HG03045 (cell line): ENCODE results near the gene SLAMF9.

ENCODE experiments used
- ATAC-seq: cut with Tn5 transposase; IDR thresholded peaks from one replicate; pipeline ENCODE4 v1.9.1; 2021; ENCODE audit warnings: mild to moderate bottlenecking, moderate library complexity; ENCODE audit not compliant: unreplicated experiment

SLAMF9 gene

DNA sequence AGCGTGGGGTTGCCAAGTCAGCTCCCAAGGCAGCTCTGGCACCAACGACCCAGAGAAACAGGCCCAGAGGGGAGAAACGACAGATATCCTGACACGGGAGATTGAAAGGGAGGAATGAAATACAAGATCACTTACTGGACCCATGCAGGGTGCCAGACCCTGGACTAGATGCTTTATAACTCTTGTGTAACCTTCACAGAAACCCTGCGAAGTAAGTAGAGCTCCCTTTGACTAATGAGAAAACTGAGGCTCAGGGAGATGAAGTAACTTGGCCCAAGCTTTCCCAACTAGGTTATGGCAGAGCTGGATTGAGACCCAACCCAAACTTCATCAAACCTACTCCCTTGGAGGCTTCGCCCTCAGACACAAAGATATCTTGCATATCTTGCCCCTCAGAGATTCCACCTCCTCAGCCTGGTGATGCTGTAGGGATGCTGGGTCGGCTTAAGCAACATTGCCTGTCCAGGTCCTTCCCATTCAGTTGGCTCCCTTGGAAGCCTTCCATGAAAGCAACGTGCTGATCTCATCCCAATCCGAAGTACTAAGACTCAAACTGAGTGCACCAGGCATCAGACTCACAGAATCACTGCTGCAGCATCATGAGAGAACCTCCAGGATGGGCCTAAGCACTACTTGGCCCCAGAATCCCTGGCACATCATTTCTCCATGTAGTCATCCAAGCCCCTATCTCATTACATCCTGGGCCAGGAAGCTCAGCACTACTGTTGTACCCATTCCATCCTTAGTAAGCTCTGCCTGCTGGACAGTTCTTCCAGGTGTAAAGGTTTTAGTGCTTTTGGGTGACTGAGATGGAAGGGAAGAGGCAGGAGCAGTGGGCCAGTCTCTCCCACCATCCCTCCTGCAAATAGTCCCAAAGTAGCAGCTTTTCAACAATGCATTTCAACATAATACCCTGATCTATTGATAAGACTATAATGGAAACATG lies 7.5 kb downstream of the SLAMF9 start:
- ATAC-seq = no peak

DNA sequence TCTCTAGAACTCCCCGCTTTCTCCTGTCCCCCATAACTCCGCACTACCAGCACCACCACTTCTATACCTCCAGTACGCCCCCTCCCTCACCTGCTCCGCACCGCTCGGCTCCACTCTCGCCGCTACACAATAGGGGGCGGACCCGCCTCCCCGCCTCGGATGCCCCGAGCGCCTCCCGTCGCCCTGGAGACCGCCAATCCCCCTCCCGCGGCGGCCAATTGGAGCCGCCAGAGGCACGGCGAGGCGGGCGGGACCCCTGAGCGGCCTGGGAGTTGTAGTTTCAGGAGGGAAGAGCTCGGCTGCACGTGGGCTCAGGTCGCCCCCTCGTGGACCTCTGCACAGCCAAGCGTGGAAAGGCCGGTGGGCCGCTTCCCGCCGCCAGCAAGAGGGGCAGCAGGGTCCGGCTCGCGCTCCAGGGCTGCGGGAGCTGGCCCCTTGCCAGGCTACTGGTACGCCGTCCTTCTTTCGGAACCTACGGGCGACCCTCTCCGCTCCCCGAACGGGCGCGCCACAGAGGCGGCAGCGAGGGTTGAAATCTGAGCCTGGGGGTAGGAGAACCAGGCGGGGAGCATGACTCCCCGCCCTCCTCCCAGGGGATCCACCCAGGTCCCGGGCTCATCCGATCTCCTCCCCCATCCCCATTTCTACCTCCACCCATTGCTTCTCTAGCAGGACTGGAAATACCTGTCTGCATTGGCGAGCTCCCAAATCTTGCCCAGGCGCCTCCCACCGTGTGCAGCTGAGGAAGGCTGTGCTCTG lies 8.4 kb downstream of the SLAMF9 start, which contains the start of gene IGSF9:
IGSF9 (minus strand) TSS at position 131 of the 759 bp plus-strand sequence. CDS start 2,159 bp downstream, outside the sequence.
- peak; percentile 38 for ATAC-seq

DNA sequence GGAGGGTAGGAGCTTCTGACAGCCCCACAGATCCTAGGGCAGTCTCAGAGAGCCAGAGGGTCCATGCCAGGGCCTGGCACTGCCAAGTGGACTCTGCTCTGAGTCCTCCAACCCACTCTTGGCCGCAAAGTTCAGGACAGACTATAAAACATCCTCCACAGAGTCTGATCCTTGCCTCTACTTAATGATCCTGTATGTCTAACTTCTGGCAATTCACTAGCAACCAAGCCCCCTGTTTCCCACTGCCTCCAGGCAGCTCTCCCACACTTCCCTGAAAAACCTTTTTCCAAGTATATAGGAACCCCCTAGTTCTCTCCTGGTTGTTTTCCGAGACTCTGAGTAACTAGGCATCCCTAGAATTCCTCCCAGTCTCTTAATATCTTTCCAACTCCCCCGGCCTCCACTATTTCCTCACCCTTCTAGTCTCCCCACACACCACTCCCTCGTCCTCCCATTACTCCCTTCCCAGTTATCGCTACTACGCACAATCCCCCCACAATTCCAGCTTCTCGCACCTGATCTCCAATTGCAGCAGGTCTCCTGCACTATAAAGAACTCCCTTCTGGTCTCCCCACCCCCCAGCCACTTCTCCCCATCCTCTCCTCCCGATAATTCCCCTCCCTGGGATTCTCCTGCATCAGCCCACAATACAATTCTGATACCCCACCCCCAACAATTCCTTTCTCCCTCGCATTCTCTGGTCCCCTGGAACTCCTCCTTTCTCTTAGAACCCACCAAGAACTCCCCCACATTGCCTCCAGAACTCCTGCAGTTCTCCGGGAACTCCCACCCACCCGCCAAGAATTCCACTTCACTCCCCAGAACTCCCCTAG lies 9.2 kb downstream of the SLAMF9 start:
- no peak for ATAC-seq

DNA sequence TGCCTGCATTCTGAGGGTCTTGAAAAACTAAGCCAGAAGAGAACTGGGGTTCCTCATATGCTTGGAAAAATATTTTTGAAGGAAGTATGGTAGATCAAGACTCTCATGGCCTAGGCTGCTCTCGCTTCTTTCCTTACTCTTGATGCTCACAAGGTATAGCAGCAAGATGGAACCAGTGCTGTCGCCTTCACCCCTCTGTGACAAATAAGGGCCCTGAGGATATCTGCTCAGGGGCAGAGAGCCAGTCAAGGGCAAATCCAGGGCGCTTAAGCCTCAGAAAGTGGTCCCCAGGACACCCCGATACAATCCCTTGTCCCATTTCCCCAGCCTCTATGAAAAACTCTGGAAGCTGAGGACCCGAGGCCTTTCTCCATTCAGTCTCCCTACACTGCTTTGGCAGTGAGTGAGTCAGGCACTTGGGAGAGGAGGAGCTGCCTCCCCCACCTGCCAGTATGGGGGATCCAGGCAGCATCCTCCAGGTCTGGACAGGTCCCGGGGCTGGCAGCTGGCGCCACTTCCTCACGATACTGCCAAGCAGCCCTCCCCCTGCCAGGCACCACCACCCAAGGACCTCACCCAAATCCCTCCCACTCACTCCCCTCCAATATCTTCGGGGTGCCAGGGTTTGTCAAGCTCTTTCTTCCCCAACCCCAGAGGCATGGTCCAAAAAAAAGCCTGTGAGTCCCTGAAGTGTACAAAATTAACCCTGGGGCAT lies 10.0 kb downstream of the SLAMF9 start:
- no peak for ATAC-seq

DNA sequence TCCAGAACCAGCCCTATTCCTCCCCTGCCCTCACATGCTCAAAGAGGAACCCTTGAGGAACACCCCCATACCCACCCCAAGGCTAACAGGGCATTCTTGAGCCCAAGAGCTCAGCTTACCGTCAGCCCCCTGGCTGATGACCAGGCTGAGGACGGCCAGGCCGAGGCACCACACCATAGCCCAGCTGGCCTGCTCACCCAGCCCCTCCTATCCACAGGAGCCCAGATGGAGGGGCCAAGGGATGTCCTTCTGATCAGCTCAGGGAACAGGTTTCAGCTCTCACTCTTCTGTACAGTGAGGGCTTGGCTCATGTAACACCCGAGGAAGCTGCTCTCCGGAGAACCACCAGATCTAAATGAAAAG lies 10.8 kb downstream of the SLAMF9 start:
- ATAC-seq = no peak

DNA sequence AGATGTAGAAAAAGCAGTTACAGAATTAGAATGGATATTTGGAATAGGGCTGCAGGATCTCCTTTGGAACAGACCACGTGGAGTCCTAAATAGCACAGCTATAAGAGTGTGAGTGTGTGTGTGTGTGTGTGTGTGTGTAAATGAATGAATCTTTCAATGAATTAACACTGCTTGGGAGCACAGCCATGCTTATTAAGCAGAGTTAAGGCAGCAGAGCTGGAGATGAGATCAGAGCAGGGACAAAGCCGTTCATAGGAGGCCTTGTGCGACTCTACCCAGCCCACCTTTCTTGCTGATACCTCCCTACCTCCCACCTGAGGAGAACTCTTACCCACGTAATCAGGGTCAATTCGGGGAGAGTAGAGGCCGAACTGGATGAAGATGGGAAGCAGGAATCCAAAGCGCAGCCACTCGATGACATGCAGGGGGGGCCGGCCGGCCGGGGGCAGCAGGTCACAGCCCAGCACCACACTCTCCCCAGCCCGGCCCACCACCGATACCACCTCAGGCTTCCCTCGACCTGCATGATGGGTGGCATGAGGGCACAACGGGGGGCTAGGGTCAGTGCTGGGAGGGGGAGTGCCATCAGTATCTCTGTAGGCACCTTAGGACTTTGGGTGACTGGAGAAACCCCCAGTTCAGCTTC lies 11.3 kb downstream of the SLAMF9 start:
- ATAC-seq = no peak

DNA sequence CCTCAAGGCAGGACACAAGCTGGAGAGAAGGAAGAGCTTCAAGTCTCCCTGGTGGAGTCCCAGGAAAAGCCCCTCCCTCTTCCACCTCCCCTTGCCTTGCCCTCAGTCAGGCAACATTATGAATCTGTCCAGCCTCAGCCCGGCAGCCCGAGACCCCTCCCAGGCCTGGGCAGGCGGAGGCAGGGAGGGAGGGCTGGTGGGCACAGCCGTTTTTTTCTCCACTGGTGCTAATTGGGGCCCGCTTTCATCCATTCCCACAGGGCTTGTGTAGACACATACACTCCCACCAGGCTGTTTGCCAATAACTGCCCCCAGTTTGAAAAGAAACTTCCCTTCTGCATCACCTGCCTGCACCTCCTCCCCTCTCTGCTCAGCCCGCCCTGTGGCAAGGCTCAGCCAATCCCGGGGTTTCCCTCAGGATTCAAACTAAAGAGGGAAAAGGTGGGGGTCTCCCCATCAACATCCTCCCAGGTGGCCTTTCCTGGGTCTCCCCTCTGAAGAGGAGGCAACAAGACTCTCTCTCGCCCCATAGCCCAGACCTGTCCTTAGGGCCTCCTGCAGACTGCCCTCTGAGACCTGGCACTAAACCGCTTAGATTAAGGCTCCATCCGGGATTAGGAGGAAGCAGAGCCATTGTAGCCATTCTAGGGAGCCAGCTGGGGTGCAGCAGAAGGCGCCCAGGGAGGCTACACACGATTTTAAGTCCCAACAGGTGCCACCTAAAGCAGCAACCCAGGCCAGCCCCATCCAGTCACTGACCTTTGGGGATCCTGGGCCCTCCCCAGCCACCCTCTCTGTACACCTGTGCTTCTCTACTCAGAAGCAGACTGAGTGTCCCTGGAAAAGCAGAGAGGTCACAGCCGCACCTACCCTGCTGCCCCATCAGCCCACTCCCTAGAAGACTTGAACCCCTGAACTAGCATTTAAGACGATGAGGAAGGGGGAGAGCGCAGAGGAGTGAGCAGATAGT lies 12.2 kb downstream of the SLAMF9 start:
- no peak for ATAC-seq

DNA sequence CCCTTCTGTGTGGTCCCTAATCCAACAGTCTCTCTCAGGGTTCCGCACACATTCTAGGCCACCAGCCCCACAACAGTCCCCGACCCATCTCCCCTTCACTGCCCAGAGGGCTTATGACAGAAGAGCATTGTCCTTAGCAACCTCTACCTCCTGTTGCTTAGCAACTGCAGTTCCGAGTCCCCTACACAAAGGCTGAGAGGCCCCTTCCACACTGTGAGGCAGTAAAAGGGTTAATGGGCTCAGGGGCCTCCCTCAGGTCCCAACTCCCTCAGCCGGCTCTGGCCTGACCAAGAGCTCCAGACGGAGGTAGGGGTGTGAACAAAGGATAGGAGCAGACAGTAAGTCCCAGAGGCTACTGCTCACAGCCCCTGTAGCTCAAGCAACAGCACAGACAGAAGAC lies 12.9 kb downstream of the SLAMF9 start:
- no peak for ATAC-seq

DNA sequence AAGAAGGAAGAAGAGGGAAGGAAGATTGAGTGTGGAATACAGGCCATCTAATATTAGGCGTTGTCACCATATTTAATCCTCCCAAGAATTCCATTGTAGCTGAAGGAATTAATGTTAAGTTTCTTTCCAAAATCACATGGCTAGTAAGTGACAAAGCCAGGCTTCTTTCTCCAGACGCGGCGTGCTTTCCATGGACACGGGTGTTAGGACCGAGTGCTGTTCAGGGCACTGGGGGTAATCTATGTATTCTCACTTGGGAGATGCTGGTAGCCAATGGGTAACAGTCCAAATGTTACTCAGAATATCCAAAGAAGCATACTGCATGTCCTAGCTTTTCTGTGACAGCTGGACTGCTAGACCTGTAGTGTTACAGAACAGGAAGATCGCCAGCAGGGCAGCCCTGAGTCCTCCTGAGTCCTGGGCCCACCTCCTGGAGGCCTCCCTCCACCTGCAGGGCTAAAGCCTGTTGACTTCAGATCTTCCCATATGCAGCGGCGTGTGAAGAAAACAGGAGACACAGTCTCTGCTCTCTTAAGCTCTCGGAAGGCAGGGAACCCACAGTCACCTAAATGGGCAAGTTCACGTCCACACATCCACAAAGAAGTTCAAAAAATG lies 13.9 kb downstream of the SLAMF9 start:
- no peak for ATAC-seq

DNA sequence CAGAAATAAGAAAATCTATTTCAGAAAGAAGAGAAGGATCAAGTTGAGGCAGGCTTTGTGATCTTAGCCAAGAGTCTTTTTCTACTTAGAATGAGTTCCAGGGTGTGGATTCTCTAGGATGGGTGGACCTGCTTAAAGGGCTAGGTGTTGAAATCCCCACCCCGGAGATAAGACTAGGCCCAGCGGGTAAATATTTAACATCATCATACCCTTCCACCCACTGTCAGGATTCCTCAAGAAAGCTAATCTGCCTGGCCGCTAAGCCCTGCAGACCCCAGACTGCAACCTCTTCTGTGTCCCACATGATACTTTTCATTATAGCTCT lies 14.4 kb downstream of the SLAMF9 start:
- ATAC-seq = no peak

DNA sequence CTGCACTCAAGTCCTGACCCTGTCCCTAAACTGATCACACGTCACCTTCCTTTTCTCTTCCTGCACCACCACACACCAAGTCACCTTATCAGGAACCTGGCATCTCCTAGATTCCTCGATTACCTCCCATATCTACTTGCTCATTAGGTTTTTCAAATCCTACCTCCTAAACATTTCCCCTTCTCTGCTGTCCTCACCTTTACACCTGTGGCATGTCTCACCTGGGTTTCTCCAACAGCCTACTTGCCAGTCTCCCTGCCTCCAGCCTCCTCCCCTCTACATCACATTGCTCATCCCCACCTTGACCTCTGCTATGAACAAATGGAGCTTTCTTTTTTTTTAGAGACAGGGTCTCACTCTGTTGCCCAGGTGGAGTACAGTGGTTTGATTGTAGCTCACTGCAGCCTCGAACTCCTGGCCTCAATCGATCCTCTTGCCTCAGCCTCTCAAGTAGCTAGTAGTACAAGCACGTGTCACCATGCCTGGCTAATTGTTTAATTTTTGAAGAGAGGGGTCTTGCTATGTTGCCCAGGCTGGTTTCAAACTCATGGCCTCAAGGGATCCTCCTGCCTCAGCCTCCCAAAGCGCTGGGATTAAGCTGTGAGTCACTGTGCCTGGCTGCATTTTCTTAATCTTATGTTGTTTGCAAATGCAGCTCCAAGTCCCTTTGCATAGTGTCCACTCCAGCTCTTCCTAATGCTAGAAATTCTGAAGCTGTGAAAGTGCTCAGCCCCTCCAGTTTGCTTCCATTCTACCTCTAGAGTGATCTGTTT lies 14.9 kb downstream of the SLAMF9 start:
- ATAC-seq = no peak

DNA sequence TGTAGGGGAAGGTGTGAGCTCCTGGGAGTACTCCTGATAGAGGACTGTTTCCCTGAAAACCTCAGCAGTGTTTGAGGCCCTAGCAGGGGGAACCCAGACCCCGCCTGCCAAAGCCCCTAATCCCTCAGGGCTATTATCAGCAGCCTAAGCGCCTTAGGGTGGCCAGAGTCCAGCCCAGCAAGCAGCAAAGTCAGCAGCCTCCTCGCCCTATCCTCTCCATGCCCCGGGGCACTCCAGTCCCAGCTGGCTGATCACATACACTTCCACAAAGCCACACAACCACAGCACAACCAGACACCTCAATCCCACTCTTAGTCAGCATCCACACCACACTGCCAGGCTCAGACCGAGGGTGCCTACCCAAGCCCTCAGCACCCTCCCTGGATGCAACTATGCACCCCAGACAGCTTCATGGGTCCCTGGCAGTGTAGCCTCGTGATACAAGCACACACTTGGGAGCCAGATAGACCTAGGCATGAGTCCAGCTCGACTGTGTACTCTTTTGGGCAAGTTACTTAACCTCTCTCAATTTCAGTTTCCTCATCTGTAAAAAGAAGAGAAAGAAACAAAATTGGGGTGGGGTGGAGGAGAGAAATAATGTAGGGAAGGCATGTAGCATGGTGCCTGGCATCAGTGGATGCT lies 15.7 kb downstream of the SLAMF9 start:
- no peak for ATAC-seq

DNA sequence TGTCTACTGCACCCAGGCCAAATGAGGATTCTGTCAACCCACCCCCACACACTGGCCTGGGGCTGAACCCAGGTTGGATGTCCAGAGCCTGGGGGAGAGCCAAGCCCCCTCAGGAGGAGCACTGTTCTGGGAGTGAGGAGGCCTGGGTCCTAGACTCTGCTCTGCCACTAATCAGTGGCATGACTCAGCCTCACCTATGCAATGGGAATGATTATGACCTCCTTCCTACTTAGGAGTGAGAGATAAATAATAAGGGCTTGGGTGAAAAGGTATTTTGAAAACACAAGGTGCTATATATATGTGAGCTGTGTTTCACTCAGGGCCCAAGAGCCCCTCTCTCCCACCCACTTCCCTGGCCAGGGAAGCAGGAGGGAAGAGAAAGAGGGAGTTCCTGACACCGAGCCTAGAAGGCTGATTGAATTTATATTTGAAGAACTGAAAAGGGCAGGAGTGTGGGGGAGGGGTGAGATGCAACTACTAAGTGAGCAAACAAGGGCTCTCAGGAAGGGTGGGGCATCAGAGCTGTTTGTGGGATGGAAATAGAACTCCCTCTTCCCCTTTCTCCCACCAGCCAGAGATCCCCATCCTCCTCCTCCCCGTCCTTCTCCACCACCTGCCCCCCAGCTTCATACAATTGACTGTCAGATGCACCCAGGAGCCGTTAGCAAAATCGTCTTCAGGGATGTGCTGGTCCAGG lies 16.8 kb downstream of the SLAMF9 start:
- ATAC-seq = no peak

DNA sequence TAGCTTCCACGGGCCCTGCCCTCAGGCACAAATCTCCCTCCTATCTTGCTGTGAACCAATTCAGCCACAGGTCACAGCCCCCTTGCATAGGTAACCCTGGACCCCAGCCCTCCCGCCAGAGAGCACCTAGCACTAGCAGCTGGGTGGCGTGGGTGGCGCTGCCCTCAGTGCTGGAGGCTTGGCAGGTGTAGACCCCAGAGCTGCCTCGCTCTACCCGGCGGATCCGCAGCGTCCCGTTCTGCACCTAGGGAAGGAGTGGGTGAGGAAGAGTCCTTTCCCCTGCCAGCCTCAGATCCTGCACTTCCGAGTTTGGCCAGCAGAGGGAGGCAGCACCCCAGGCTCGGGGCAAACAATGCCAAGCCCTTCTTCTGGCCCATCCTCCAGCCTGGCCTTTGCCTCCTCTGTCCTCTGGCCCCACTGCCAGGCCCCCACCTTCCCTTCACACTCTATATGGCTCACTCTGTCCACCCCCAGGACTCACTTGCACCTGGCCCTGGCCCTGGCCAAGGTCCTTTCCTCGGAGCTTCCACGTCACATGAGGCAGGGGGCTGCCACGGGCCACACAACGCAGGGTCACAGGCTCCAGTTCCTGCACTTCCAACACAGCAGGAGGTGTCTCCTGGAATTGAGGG lies 17.6 kb downstream of the SLAMF9 start:
- no peak for ATAC-seq

DNA sequence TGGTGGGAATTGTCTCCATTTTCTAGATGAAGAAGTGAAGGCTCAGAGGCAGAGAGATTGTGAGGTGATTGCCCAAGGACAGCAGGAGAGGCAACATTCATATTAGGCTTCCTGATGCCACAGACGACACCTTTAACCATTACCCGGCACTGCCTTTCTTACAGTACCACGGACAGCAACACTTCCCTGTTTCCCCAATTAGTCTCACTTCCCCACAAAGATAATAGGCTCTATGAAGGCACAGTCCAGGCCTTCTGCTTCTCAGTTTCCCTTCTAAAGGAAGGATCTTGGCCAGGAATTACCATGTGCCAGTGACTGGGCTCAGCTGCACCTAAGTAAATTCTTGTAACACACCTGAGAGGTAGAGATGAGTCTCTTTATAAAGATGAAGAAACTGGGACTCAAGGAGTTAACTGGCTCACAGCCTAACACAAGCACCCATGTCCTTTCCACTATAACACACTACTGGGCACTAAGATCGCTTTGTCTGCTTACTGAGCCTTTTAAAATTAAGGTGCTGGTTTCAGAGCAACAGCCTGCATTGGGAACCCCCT lies 18.2 kb downstream of the SLAMF9 start:
- ATAC-seq = no peak

DNA sequence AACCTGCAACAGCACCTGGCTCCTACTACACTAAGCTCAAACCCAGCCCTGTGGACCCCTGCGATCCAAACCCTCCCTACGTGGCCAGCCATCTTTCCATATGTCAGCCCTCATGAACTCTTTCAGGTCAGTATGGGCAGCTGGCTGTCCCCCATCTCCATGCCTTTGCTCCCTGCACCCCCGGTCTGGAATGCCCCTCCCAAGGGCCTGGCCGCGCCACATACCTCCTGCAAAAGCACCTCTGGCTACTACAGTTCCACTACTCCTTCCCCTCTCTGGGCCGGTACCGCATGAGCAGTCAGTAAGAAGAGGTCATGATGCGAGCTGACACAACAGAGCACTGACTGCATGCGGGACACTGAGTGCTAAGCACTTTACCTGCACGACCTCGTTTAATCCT lies 18.7 kb downstream of the SLAMF9 start:
- no peak for ATAC-seq
